Measurements from ENCODE around the gene TUBA4A.

- no peak for TF ChIP-seq CTCF (IDR thresholded peaks at IDR 0.05 in 4 of 5, conservative IDR thresholded peaks at IDR 0.05 in 1 of 5)
- TF ChIP-seq POLR2A (IDR thresholded peaks at IDR 0.05), result no peak
Measured at GRCh38 chr2:219243291-219243761, 10.4 kb downstream of the TUBA4A start.

Data from gastrocnemius medialis (tissue), 4 donors.